Adrenal gland (tissue), 12 donors: Measurements from ENCODE around the gene NAV2. TPM values are rescaled to one million over a fixed set of nuclear protein-coding genes. Genes with fewer than 3 reads are reported as not detected.
A peak's percentile ranks its signal among the peaks of the same experiment; 100 is the strongest.

ENCODE experiments used
- DNase-seq, 7 donors: peaks; one replicate each; pipeline ENCODE4 v3.0.0-alpha.2; 2019 to 2020
- H3K27ac ChIP-seq, 5 donors: fragments of 200-600 bp; sonication (generic) in 4 of 5; 1 replicate in 3 of 5; 2 replicates in 2 of 5; pipeline versions ENCODE4 v1.5.1 to v1.8.0; 2016 to 2020; ENCODE audit warnings: mild to moderate bottlenecking in 1 of 5
- H3K27me3 ChIP-seq: fragments of 200-600 bp; 2 replicates; pipeline ENCODE4 v1.8.0; 2021
- H3K36me3 ChIP-seq, 2 donors: fragments of 200-600 bp; replicated peaks in 1 of 2; 1 replicate in 1 of 2; 2 replicates in 1 of 2; pipeline versions ENCODE4 v1.5.1 to v1.8.0; 2018 to 2022
- H3K4me1 ChIP-seq, 2 donors: fragments of 200-600 bp; replicated peaks in 1 of 2; 1 replicate in 1 of 2; 2 replicates in 1 of 2; pipeline versions ENCODE4 v1.5.1 to v1.8.0; 2018 to 2021
- H3K4me3 ChIP-seq, 4 donors: fragments of 200-600 bp; sonication (generic) in 3 of 4; one replicate each; pipeline ENCODE4 v1.5.1; 2016 to 2018
- H3K9me3 ChIP-seq, 3 donors: fragments of 200-600 bp; sonication (generic) in 1 of 3; replicated peaks in 1 of 3; 1 replicate in 2 of 3; 2 replicates in 1 of 3; pipeline versions ENCODE4 v1.5.1 to v1.8.0; 2016 to 2021
- CTCF ChIP-seq, 6 experiments: fragments of 450-650 bp in 4 of 6; fragments of 200-600 bp in 2 of 6; sonication (generic) in 1 of 6; IDR thresholded peaks; 1 replicate in 5 of 6; 2 replicates in 1 of 6; pipeline versions ENCODE4 v1.5.1 to v1.8.0; 2016 to 2021; ENCODE audit warnings: antibody characterized with exemption in 6 of 6, mild to moderate bottlenecking in 2 of 6, moderate library complexity in 1 of 6
- POLR2A ChIP-seq, 2 donors: fragments of 450-650 bp; IDR thresholded peaks; one replicate each; pipeline ENCODE4 v1.6.1; 2017; ENCODE audit warnings: antibody characterized with exemption in 2 of 2, mild to moderate bottlenecking in 2 of 2, moderate library complexity in 1 of 2
- WGBS, 4 donors: extraction: QIAGEN DNeasy Blood & Tissue Kit in 2 of 4; methylation state at CpG; one replicate each; pipeline versions ENCODE4 v1.1.5 to v1.1.7; 2013 to 2017; 5-methylcytosine and 5-hydroxymethylcytosine counted together
- intact Hi-C, 2 donors: fragments of 100-400 bp; cut with DNase I; formaldehyde crosslinking; loops; one replicate each; pipeline versions ENCODE4 v1.14.1 to v1.15.0; 2022 to 2023
- polyA plus RNA-seq, 3 donors: library from polyadenylated mRNA; stranded (reverse); fragments of 200-250 nt in 2 of 3; fragments of 350-450 nt in 1 of 3; fragmentation: Illumina TruSeq in 1 of 3; extraction: RNeasy Lipid Tissue Mini Kit (QIAGEN cat#74804) in 1 of 3; gene quantifications; one replicate each; pipeline ENCODE4 v1.2.3, GENCODE V29; 2013 to 2014
- total RNA-seq, 9 donors: library from RNA; depleted of rRNA in 4 of 9; stranded (reverse); fragments of >200 nt in 4 of 9; fragments of 120-200 nt in 1 of 9; fragmentation: NEBNext Ultra II Directional in 1 of 9; extraction: Animal tissue kit (Norgen Biotek cat#: 25700) in 1 of 9; gene quantifications; one replicate each; pipeline versions ENCODE4 v1.1.0 to v1.2.4, GENCODE V29; 2013 to 2023
- donor health status: healthy with polysubstance abuse.
- donor health status: Bipolar disorder and iron deficiency.
- donor health status: DM: yes; HTN: yes; CAD: no.
- donor health status: DM: no; HTN: no; CAD: no.
- donor health status: DM: no; HTN: no; CAD: no.
- donor health status: DM: yes; HTN: yes; CAD: no.

The NAV2 gene
- total and polyA plus RNA-seq, 12 donors, result 1.6 to 9.2 (median 5.5) TPM

- 63 to 75% (median 69%) methylated on average over 5 of the region's 5 CpGs for WGBS, 4 donors
- no peak overlapping the region for H3K27ac ChIP-seq
- H3K9me3 ChIP-seq, result no peaks in the 10 kb centered on the region
- intact Hi-C loops, result loop anchor here in 1 of 2 donors (10.0 kb wide), 1 partner anchor 172 kb away; no protein-coding TSS in a partner anchor
- H3K36me3 ChIP-seq, result no peaks in the 10 kb centered on the region
- H3K4me1 ChIP-seq, result peaks cover 0 to 9% of the 10 kb centered on the region in 2 donors
- TF ChIP-seq CTCF (IDR thresholded peaks at IDR 0.05) (no peak), POLR2A (IDR thresholded peaks at IDR 0.05) (no peak)
- no peaks in the 10 kb centered on the region for H3K27me3 ChIP-seq
- H3K4me3 ChIP-seq, result no peak overlapping the region
- DNase-seq, result no peak
Observed at GRCh38 chr11:19907008-19907579, 194.5 kb downstream of the NAV2 start.

GRCh38 chr11:19907839-19908238 lies 195.2 kb downstream of the NAV2 start:
- Histone ChIP-seq H3K4me3 (no peak overlapping the region), H3K27ac (no peak overlapping the region), H3K27me3 (no peaks in the 10 kb centered on the region), H3K36me3 (no peaks in the 10 kb centered on the region), H3K4me1 (peaks cover 0 to 10% of the 10 kb centered on the region in 2 donors), H3K9me3 (no peaks in the 10 kb centered on the region)
- TF ChIP-seq POLR2A (IDR thresholded peaks at IDR 0.05) (no peak), CTCF (IDR thresholded peaks at IDR 0.05) (no peak)
- WGBS, 4 donors, result 37 to 47% (median 44%) methylated on average over 2 to 4 of the region's 4 CpGs
- DNase-seq, result peak; percentile 35 to 68 (median 56)
- intact Hi-C loops, result loop anchor here in 1 of 2 donors (10.0 kb wide), 1 partner anchor 173 kb away; no protein-coding TSS in a partner anchor

GRCh38 chr11:19910931-19911330 lies 198.3 kb downstream of the NAV2 start:
- Histone ChIP-seq H3K9me3 (no peaks in the 10 kb centered on the region), H3K27me3 (no peaks in the 10 kb centered on the region), H3K4me1 (peaks cover 0 to 19% of the 10 kb centered on the region in 2 donors), H3K36me3 (no peaks in the 10 kb centered on the region), H3K4me3 (no peak overlapping the region), H3K27ac (no peak overlapping the region)
- 57 to 82% (median 67%) methylated on average over 1 of the region's 1 CpG for WGBS, 4 donors
- TF ChIP-seq POLR2A (IDR thresholded peaks at IDR 0.05) (no peak), CTCF (IDR thresholded peaks at IDR 0.05) (no peak)
- intact Hi-C loops, result no loop called here
- no peak for DNase-seq

- Histone ChIP-seq H3K4me3 (no peak overlapping the region), H3K4me1 (peaks cover 0 to 19% of the 10 kb centered on the region in 2 donors), H3K27ac (no peak overlapping the region), H3K36me3 (no peaks in the 10 kb centered on the region), H3K9me3 (no peaks in the 10 kb centered on the region), H3K27me3 (no peaks in the 10 kb centered on the region)
- intact Hi-C loops, result no loop called here
- no peak for DNase-seq
- 76 to 88% (median 85%) methylated on average over 5 of the region's 5 CpGs for WGBS, 4 donors
- TF ChIP-seq CTCF (IDR thresholded peaks at IDR 0.05) (no peak), POLR2A (IDR thresholded peaks at IDR 0.05) (no peak)
Observed at GRCh38 chr11:19912115-19912957, 199.7 kb downstream of the NAV2 start.
